IPS-20b (cell line): ENCODE data around the gene ZNF639.

ENCODE experiments used
- H3K27ac ChIP-seq: one replicate; pipeline ENCODE4 v1.5.1; 2013; ENCODE audit warnings: low read length
- H3K27me3 ChIP-seq: 2 replicates; pipeline ENCODE4 v1.6.1; 2013; ENCODE audit warnings: mild to moderate bottlenecking, low read length, inconsistent platforms; ENCODE audit not compliant: insufficient read depth
- H3K36me3 ChIP-seq: 2 replicates; pipeline ENCODE4 v1.6.1; 2013; ENCODE audit warnings: low read depth, mild to moderate bottlenecking, inconsistent platforms, low read length, moderate library complexity; ENCODE audit not compliant: insufficient read depth
- H3K4me1 ChIP-seq: 2 replicates; pipeline ENCODE4 v1.6.1; 2013; ENCODE audit warnings: mild to moderate bottlenecking, control low read depth, inconsistent platforms, low read length, moderate library complexity; ENCODE audit not compliant: insufficient read depth
- H3K4me3 ChIP-seq: 2 replicates; pipeline ENCODE4 v1.5.1; 2013; ENCODE audit warnings: mild to moderate bottlenecking, low read length, inconsistent platforms
- H3K9ac ChIP-seq: 2 replicates; pipeline ENCODE4 v1.6.1; 2013; ENCODE audit warnings: low read depth, mild to moderate bottlenecking, inconsistent platforms, low read length, moderate library complexity
- H3K9me3 ChIP-seq: 2 replicates; pipeline ENCODE4 v1.6.1; 2013; ENCODE audit warnings: mild to moderate bottlenecking, low read depth, low read length, inconsistent platforms; ENCODE audit not compliant: insufficient read depth

Gene ZNF639

GRCh38 chr3:179373938-179374337 lies 51.1 kb downstream of the ZNF639 start:
- no peaks in the 10 kb centered on the region for H3K9me3 ChIP-seq
- H3K27me3 ChIP-seq = no peaks in the 10 kb centered on the region
- no peak overlapping the region for H3K9ac ChIP-seq
- no peak overlapping the region for H3K27ac ChIP-seq
- no peak overlapping the region for H3K4me3 ChIP-seq
- no peaks in the 10 kb centered on the region for H3K4me1 ChIP-seq
- peaks cover 37% of the 10 kb centered on the region for H3K36me3 ChIP-seq

DNA sequence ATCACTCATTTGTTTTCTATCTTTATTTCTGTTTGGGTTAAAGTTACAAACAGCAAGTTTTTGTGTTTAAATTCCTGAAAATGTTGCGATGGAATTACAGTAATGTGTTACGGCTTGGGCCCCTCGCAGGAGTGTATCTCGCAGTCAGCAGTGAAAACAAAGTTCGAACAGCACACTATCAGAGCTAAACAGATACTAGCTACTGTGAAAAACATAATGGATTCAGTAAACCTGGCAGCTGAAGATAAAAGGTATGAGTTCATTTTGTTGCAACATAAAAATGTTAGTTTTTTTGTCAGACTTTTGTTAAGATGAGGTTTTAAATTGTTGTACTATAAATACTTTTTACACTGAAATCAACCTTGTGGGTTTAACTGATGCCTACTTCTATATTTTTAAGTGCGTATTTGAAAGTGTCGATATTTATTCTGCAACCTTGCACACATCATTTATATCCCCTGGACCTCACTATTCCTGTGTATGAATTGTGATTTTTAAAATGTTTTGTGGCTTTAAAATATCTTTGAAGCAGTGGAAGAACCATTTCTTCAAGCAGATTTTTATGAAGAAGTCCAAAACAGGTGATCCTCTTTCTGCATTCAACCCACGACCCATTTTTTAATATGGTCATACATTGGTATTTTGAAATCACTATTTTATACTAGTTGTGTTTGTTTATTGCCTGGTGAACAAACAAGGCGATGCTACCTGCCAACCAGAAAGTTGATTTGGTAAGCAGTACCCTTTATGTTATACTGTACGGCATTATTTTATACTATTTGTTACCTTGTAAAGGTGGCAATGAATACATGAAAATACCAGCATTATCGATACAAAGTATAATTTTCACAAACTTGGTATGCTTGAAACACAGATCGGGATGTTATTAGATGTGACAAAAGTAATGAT lies 52.5 kb downstream of the ZNF639 start:
- Histone ChIP-seq H3K4me1 (no peaks in the 10 kb centered on the region), H3K9me3 (no peaks in the 10 kb centered on the region), H3K27me3 (no peaks in the 10 kb centered on the region), H3K9ac (no peak overlapping the region), H3K36me3 (peaks cover 42% of the 10 kb centered on the region), H3K4me3 (no peak overlapping the region), H3K27ac (no peak overlapping the region)

- no peak overlapping the region for H3K4me3 ChIP-seq
- H3K9me3 ChIP-seq = no peaks in the 10 kb centered on the region
- no peaks in the 10 kb centered on the region for H3K4me1 ChIP-seq
- H3K9ac ChIP-seq = no peak overlapping the region
- no peak overlapping the region for H3K27ac ChIP-seq
- H3K27me3 ChIP-seq = no peaks in the 10 kb centered on the region
- peaks cover 52% of the 10 kb centered on the region for H3K36me3 ChIP-seq
These were observed 53.6 kb downstream of the ZNF639 start for GRCh38 chr3:179376474-179376873.
